SJCRH30 (cell line): ENCODE measurements around the gene MARK2. TPM values are rescaled to one million over a fixed set of nuclear protein-coding genes. Genes with fewer than 3 reads are reported as not detected.

ENCODE experiments used
- DNase-seq, 2 experiments: peaks; one replicate each; pipeline ENCODE4 v3.0.0-alpha.2; 2015 to 2020
- H3K27ac ChIP-seq: fragments of 250-450 bp; sonication (Bioruptor Pico); 2 replicates; pipeline ENCODE4 v1.5.1; 2020; ENCODE audit warnings: mild to moderate bottlenecking, moderate library complexity
- H3K27me3 ChIP-seq: fragments of 250-450 bp; sonication (Bioruptor Pico); 2 replicates; pipeline ENCODE4 v1.5.1; 2020; ENCODE audit warnings: mild to moderate bottlenecking, moderate library complexity
- H3K36me3 ChIP-seq: fragments of 250-450 bp; sonication (Bioruptor Pico); 2 replicates; pipeline ENCODE4 v1.5.1; 2020; ENCODE audit warnings: mild to moderate bottlenecking, moderate library complexity
- H3K4me1 ChIP-seq: fragments of 250-450 bp; sonication (Bioruptor Pico); 2 replicates; pipeline ENCODE4 v1.5.1; 2020; ENCODE audit warnings: mild to moderate bottlenecking, moderate library complexity
- H3K4me3 ChIP-seq: fragments of 250-450 bp; sonication (Bioruptor Pico); 2 replicates; pipeline ENCODE4 v1.5.1; 2020; ENCODE audit warnings: mild to moderate bottlenecking, moderate library complexity
- H3K9me3 ChIP-seq: fragments of 250-450 bp; sonication (Bioruptor Pico); replicated peaks from 2 replicates; pipeline ENCODE4 v1.5.1; 2020; ENCODE audit warnings: mild to moderate bottlenecking, moderate library complexity
- total RNA-seq: library from RNA; depleted of rRNA; stranded (reverse); fragments of >200 nt; shearing (Covaris generic); gene quantifications from 2 replicates; pipeline ENCODE4 v1.2.3, GENCODE V29; 2014; rRNA removed

MARK2 gene
- total RNA-seq, 1 experiment from 2014 or later: 23.4 TPM

DNA sequence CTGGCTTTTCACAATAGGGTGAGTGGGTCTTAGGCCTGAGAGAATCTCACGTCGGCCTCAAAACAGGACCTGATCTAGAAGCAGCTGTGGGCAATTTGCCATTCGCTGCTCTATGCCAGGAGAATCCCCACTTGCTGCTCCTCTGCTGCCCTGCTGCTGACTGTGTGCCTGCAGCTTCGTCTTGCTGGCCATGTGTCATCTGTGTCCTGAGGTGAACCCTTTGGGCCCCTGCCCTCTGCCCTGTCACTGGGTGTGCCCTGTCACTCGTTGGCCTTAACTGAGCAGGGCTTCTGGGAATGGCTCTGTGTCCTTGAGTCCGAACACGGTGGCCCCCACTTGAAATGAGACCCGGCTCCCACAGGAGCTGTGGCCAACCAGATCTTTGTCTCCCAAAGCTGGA lies 106.1 kb downstream of the MARK2 start:
- Histone ChIP-seq H3K4me1 (no peaks in the 10 kb centered on the region), H3K27ac (no peak overlapping the region), H3K36me3 (peaks cover 22% of the 10 kb centered on the region), H3K4me3 (no peak overlapping the region), H3K27me3 (no peaks in the 10 kb centered on the region), H3K9me3 (no peaks in the 10 kb centered on the region)
- no peak for DNase-seq

DNA sequence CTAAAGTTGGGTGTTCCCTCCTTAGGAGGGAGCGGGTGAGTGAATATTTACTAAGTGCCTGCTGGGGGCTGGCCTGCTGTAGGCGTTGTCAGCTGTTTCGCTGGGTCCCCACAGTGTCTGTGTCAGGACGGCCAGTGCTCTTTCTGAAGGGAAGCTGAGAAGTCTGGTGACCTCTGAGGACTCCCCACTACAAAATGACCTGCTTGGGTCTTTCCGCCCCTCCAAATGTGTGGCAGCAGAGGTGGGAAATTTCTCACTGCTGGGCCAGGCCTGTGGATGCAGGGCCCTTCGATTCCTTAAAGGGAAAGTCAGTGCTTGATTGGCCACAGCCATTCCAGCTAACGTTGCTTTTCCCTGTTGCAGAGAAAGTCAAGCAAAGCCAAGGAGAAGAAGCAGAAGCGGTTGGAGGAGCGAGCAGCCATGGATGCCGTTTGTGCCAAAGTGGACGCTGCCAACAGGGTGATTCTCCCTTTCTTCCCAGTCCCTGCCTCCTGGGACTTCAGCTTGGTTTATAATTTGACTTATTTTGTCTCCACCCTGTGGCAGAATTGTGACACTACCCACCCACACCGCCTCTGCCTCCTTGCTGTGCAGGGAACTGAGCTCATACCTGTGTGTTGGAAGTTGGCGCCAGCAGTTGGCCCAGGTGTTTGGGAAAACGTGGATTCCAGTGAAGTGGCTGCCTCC lies 106.7 kb downstream of the MARK2 start:
- H3K4me3 ChIP-seq: no peak overlapping the region
- H3K9me3 ChIP-seq: no peaks in the 10 kb centered on the region
- no peaks in the 10 kb centered on the region for H3K27me3 ChIP-seq
- peaks cover 22% of the 10 kb centered on the region for H3K36me3 ChIP-seq
- no peaks in the 10 kb centered on the region for H3K4me1 ChIP-seq
- H3K27ac ChIP-seq: no peak overlapping the region
- peak; percentile 60 to 74 for DNase-seq

DNA sequence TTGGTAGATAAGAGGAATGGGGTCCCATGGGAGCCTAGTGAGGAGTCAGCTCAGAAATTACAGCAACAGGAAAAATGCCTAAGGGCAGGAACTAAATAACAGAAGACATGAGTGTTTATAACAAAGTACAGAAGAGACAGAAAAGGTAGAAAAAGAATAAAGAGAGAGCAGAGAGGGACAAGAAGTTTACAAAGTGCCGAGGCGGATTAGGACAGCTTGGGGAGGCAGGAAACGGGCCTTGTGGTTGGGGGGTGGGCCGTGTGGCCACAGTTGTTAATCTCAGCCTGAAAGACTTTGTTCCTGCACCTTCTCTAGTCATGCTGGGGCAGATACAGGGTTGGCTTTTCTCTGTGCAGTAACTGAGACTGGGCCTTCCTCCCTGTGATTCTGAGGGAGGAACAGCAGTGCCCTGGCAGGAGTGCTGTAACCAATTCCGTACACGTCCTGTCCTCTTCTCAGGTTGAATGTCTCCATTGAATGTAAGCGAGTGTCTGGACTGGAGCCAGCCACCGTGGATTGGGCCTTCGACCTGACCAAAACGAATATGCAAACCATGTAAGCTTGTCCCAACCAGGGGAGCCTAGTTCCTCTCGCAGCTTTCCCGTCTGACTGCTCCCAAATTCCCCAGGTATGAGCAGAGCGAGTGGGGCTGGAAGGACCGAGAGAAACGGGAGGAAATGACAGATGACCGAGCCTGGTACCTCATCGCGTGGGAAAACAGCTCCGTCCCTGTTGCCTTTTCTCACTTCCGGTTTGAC lies 113.0 kb downstream of the MARK2 start:
- Histone ChIP-seq H3K27ac (0 out of 2 replicates have a peak overlapping the region, but pooled peaks have one; percentile 22), H3K4me1 (peaks cover 12% of the 10 kb centered on the region; the same call in 1 of the 2 replicates), H3K4me3 (no peak overlapping the region), H3K36me3 (peaks cover 38% of the 10 kb centered on the region), H3K9me3 (no peaks in the 10 kb centered on the region), H3K27me3 (no peaks in the 10 kb centered on the region)
- peak in 1 of 2 experiments; percentile 52 for DNase-seq

DNA sequence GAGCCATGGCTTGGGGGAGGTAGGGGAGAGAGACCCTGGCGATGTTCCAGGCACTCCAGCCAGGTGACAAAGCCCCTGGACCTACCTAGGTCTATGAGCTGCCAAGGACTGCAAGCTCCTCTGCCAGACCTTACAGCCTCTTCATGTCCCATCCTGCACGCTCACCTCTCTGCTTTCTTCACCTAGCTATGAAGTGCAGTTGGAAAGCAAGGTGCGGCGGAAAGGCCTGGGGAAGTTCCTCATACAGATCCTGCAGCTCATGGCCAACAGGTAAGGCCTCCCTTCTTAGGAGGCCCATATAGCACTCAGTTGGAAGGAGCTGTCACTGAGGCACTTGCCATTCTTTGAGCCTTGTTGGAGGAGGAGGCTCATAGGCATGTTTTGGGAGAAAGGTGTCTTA lies 113.7 kb downstream of the MARK2 start:
- H3K27me3 ChIP-seq: no peaks in the 10 kb centered on the region
- no peak overlapping the region for H3K4me3 ChIP-seq
- DNase-seq: no peak
- H3K36me3 ChIP-seq: peaks cover 37% of the 10 kb centered on the region
- H3K27ac ChIP-seq: no peak overlapping the region
- no peaks in the 10 kb centered on the region for H3K9me3 ChIP-seq
- H3K4me1 ChIP-seq: peaks cover 12% of the 10 kb centered on the region; the same call in 1 of the 2 replicates

DNA sequence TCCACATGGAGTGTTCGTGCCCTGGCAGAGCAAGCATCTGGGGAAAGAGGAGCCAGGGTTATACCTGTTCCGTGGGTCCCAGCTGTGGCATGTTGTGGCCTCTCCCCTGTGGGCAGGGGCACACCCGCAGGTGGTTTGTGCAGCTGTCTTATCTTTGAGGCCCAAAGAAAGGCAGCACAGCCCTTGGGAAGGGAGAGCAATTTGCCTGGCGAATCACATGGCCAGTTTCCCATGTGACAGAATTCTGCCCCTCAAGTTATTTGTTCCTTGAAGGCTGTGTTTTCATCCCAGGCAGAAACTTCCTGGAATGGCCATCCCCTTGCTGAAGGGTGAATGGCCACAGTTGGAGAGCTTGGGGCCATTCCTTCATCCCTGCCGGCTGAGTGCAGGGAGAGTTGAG lies 119.1 kb downstream of the MARK2 start:
- no peaks in the 10 kb centered on the region for H3K9me3 ChIP-seq
- H3K4me3 ChIP-seq: no peak overlapping the region
- no peak overlapping the region for H3K27ac ChIP-seq
- peaks cover 18% of the 10 kb centered on the region for H3K36me3 ChIP-seq
- DNase-seq: peak; percentile 52 to 56
- H3K27me3 ChIP-seq: no peaks in the 10 kb centered on the region
- H3K4me1 ChIP-seq: peaks cover 21% of the 10 kb centered on the region

Other genes with a start within 250 kb of the MARK2 start
- 7.7 and 10.0 TPM in 2 replicates for gene PLAAT3, start 224.7 kb upstream of the MARK2 start, total RNA-seq
- gene ATL3, start 167.7 kb upstream of the MARK2 start, total RNA-seq: 25.1 and 26.4 TPM in 2 replicates
- 63.8 and 70.2 TPM in 2 replicates for gene RTN3, start 157.6 kb upstream of the MARK2 start, total RNA-seq
- gene ZFTA, start 70.3 kb upstream of the MARK2 start, total RNA-seq: 20.3 and 21.7 TPM in 2 replicates
- gene SPINDOC, start 25.7 kb upstream of the MARK2 start, total RNA-seq: 61.6 and 63.7 TPM in 2 replicates
- gene RCOR2, start 78.1 kb downstream of the MARK2 start, total RNA-seq: 17.2 and 17.9 TPM in 2 replicates
- gene NAA40, start 99.9 kb downstream of the MARK2 start, total RNA-seq: 25.2 and 28.6 TPM in 2 replicates
- 597 and 702 TPM in 2 replicates for gene COX8A, start 135.5 kb downstream of the MARK2 start, total RNA-seq
- 79.4 and 80.8 TPM in 2 replicates for gene OTUB1, start 147.3 kb downstream of the MARK2 start, total RNA-seq
- 0.76 and 1.4 TPM in 2 replicates for gene FLRT1, start 196.8 kb downstream of the MARK2 start, total RNA-seq